ENCODE results near the gene FAM83C. TPM values are rescaled to one million over a fixed set of nuclear protein-coding genes. Genes with fewer than 3 reads are reported as not detected.

FAM83C gene
- total RNA-seq, 1 donor from 2014 or later: not detected

DNA sequence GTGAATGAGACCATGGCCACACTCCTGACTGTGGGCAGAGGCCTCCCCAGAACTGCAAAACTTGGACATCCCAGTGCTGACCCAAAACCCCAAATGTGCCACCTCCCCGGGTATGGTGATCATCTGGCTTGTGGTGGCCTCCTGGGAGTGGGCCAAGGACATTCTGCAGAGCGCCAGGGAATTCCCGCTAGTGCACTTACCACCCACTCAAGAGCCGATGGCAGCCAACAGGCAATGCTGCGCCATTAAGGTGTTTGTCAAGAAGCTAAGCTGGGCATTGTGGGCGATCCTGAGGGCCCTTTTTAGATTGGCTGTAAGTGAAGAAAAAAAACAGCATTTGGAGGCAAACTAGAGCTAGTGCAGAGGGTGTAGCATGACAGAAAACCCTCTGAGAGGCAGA is 56.3 kb downstream of the FAM83C start:
- Histone ChIP-seq H4K20me1 (ENCODE audit: low read depth) (no peaks in the 10 kb centered on the region), H3K9me3 (ENCODE audit: low read depth) (no peaks in the 10 kb centered on the region), H3K79me2 (ENCODE audit: low read depth) (no peaks in the 10 kb centered on the region), H3K27ac (no peak overlapping the region), H3K4me2 (no peak overlapping the region), H3F3A (ENCODE audit: low read depth) (no peaks in the 10 kb centered on the region), H3K4me1 (no peaks in the 10 kb centered on the region), H3K4me3 (no peak overlapping the region), H3K27me3 (no peaks in the 10 kb centered on the region), H2AFZ (replicated peaks) (no peak overlapping the region), H3K9ac (no peak overlapping the region), H3K36me3 (no peaks in the 10 kb centered on the region)
- Mint-ChIP-seq H3K9me3 (no peaks in the 10 kb centered on the region), H3K4me3 (no peak overlapping the region), H3K36me3 (no peaks in the 10 kb centered on the region), H3K27me3 (ENCODE audit: insufficient read depth, low read depth) (peaks cover 4% of the 10 kb centered on the region), H3K4me1 (no peaks in the 10 kb centered on the region), H3K27ac (no peak overlapping the region)
- TF ChIP-seq, protein P1, sequence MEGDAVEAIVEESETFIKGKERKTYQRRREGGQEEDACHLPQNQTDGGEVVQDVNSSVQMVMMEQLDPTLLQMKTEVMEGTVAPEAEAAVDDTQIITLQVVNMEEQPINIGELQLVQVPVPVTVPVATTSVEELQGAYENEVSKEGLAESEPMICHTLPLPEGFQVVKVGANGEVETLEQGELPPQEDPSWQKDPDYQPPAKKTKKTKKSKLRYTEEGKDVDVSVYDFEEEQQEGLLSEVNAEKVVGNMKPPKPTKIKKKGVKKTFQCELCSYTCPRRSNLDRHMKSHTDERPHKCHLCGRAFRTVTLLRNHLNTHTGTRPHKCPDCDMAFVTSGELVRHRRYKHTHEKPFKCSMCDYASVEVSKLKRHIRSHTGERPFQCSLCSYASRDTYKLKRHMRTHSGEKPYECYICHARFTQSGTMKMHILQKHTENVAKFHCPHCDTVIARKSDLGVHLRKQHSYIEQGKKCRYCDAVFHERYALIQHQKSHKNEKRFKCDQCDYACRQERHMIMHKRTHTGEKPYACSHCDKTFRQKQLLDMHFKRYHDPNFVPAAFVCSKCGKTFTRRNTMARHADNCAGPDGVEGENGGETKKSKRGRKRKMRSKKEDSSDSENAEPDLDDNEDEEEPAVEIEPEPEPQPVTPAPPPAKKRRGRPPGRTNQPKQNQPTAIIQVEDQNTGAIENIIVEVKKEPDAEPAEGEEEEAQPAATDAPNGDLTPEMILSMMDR (IDR thresholded peaks at IDR 0.05): no peak
- TF ChIP-seq EZH2 (IDR thresholded peaks at IDR 0.05) (no peak), EZH2phosphoT487 (IDR thresholded peaks at IDR 0.05) (no peak)
- no peak for DNase-seq (ENCODE audit: low spot score)

Other genes starting within 250 kb of the FAM83C start
- gene TRPC4AP, start 199.6 kb downstream of the FAM83C start, total RNA-seq (ENCODE audit: low replicate concordance): 73.0 and 96.4 TPM in 2 replicates
- 9.3 and 13.8 TPM in 2 replicates for gene EDEM2, start 145.1 kb downstream of the FAM83C start, total RNA-seq (ENCODE audit: low replicate concordance)
- gene PROCR, start 120.4 kb downstream of the FAM83C start, total RNA-seq (ENCODE audit: low replicate concordance): 3.1 and 4.6 TPM in 2 replicates
- gene MMP24, start 65.7 kb downstream of the FAM83C start, total RNA-seq (ENCODE audit: low replicate concordance): 1.4 and 1.9 TPM in 2 replicates
- 2.9 and 12.0 TPM in 2 replicates for gene MMP24OS, start 14.3 kb downstream of the FAM83C start, total RNA-seq (ENCODE audit: low replicate concordance)
- 47.5 and 71.4 TPM in 2 replicates for gene EIF6, start 7.7 kb downstream of the FAM83C start, total RNA-seq (ENCODE audit: low replicate concordance)
- gene UQCC1, start 119.5 kb upstream of the FAM83C start, total RNA-seq (ENCODE audit: low replicate concordance): 49.4 and 51.6 TPM in 2 replicates
- gene GDF5, start 145.8 kb upstream of the FAM83C start, total RNA-seq (ENCODE audit: low replicate concordance): 0.28 and 0.43 TPM in 2 replicates
- 33.0 and 55.4 TPM in 2 replicates for gene CEP250, start 163.2 kb upstream of the FAM83C start, total RNA-seq (ENCODE audit: low replicate concordance)
- not detected in 2 replicates for gene C20orf173, start 237.2 kb upstream of the FAM83C start, total RNA-seq (ENCODE audit: low replicate concordance)
- gene ERGIC3, start 249.7 kb upstream of the FAM83C start, total RNA-seq (ENCODE audit: low replicate concordance): 271 and 383 TPM in 2 replicates